Endothelial cell (in vitro differentiated cells): ENCODE measurements around the gene HUS1. TPM values are rescaled to one million over a fixed set of nuclear protein-coding genes. Genes with fewer than 3 reads are reported as not detected.
"Not testable (repeated sequence)": the region's sequence is repeated elsewhere in the genome, so short reads cannot be mapped to it uniquely, and the experiment has no call there.

Experiments used
- DNase-seq: peaks from one replicate; pipeline ENCODE4 v3.0.0; 2021; ENCODE audit warnings: low spot score
- H3K27ac Mint-ChIP-seq: one replicate; pipeline ENCODE4 v1.8.0; 2021; ENCODE audit warnings: mixed read lengths, inconsistent platforms; ENCODE audit not compliant: unreplicated experiment
- H3K27me3 Mint-ChIP-seq: one replicate; pipeline ENCODE4 v1.8.0; 2021; ENCODE audit warnings: mild to moderate bottlenecking, moderate library complexity, mixed read lengths, inconsistent platforms; ENCODE audit not compliant: unreplicated experiment
- H3K36me3 Mint-ChIP-seq: one replicate; pipeline ENCODE4 v1.8.0; 2021; ENCODE audit warnings: mild to moderate bottlenecking, low read depth, mixed read lengths, inconsistent platforms; ENCODE audit not compliant: unreplicated experiment
- H3K4me1 Mint-ChIP-seq: one replicate; pipeline ENCODE4 v1.8.0; 2021; ENCODE audit warnings: mild to moderate bottlenecking, mixed read lengths, inconsistent platforms; ENCODE audit not compliant: unreplicated experiment
- H3K4me3 Mint-ChIP-seq: one replicate; pipeline ENCODE4 v1.8.0; 2021; ENCODE audit warnings: mild to moderate bottlenecking, mixed read lengths, inconsistent platforms; ENCODE audit not compliant: unreplicated experiment
- H3K9me3 Mint-ChIP-seq: one replicate; pipeline ENCODE4 v1.8.0; 2021; ENCODE audit warnings: mixed read lengths, inconsistent platforms; ENCODE audit not compliant: unreplicated experiment
- total RNA-seq: library from RNA; stranded (reverse); fragmentation: NEBNext Ultra II Directional; extraction: Animal tissue kit (Norgen Biotek cat#: 25700); gene quantifications from one replicate; pipeline ENCODE4 v1.2.1, GENCODE V29; 2021; ENCODE audit not compliant: unreplicated experiment
- TF ChIP-seq, protein P1 (sequence below): fragments of 200-600 bp; sonication (generic); IDR thresholded peaks from one replicate; pipeline ENCODE4 v1.5.0; 2021; ENCODE audit warnings: antibody characterized with exemption; ENCODE audit not compliant: unreplicated experiment

HUS1 gene
- total RNA-seq, 1 donor from 2014 or later = 27.4 TPM

DNA sequence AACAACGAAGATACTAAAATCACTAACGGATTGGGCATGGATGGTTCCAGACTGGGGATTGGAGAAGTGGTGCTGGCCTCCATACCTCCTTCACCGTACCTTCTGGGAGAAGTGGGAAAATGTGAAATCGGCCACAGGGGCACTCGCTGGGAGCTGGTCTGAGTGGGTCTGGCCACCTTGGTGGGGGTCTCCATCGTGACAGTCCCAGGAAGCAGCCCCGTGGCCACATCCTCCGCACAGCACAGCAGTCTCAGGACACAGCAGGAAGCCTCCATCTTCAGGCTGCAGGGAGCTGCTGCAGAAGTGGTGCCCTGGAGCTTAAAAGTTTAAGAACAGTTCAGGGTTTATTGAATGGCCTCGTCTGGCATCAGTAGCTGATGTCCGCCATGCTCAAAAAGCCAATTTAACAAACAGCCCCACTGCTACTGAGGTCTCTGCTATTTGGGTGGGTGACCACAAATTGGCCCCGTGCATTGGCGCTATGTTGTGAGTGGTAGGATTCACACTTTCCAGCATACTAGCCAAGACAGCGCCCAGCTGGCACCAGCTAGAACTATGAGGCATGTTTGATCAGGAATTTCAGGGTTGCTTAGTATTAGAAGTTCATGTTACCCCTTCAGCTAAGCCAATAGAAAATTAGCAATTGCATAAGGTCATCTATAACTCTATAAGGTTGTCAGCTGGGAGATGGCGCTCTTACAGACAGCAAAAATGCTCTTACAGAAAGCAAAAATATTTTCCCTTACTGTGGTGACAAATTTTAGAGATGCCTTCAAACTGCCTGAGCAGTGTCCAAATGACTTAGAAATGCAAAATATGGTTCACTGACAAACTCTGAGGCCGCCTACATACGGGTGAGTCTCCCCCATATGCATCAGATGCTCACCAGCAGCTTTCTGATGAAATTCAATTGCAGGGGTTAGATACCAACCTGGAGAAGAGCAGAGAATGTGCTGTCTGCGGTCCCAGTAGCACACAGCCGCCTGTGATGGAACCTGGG, 48.1 kb downstream of the HUS1 start:
- peaks cover 3% of the 10 kb centered on the region for H3K27me3 Mint-ChIP-seq
- H3K4me1 Mint-ChIP-seq = no peaks in the 10 kb centered on the region
- no peak overlapping the region for H3K27ac Mint-ChIP-seq
- no peak overlapping the region for H3K4me3 Mint-ChIP-seq
- peaks cover 9% of the 10 kb centered on the region for H3K36me3 Mint-ChIP-seq
- TF ChIP-seq, protein P1, sequence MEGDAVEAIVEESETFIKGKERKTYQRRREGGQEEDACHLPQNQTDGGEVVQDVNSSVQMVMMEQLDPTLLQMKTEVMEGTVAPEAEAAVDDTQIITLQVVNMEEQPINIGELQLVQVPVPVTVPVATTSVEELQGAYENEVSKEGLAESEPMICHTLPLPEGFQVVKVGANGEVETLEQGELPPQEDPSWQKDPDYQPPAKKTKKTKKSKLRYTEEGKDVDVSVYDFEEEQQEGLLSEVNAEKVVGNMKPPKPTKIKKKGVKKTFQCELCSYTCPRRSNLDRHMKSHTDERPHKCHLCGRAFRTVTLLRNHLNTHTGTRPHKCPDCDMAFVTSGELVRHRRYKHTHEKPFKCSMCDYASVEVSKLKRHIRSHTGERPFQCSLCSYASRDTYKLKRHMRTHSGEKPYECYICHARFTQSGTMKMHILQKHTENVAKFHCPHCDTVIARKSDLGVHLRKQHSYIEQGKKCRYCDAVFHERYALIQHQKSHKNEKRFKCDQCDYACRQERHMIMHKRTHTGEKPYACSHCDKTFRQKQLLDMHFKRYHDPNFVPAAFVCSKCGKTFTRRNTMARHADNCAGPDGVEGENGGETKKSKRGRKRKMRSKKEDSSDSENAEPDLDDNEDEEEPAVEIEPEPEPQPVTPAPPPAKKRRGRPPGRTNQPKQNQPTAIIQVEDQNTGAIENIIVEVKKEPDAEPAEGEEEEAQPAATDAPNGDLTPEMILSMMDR = no peak
- DNase-seq = no peak
- no peaks in the 10 kb centered on the region for H3K9me3 Mint-ChIP-seq

GRCh38 chr7:47924266-47924665, 55.1 kb downstream of the HUS1 start:
- Mint-ChIP-seq H3K9me3 (no peaks in the 10 kb centered on the region), H3K27ac (no peak overlapping the region), H3K4me3 (no peak overlapping the region), H3K4me1 (no peaks in the 10 kb centered on the region), H3K27me3 (no peaks in the 10 kb centered on the region), H3K36me3 (peaks cover 7% of the 10 kb centered on the region)
- DNase-seq = no peak
- TF ChIP-seq, protein P1 = no peak

DNA sequence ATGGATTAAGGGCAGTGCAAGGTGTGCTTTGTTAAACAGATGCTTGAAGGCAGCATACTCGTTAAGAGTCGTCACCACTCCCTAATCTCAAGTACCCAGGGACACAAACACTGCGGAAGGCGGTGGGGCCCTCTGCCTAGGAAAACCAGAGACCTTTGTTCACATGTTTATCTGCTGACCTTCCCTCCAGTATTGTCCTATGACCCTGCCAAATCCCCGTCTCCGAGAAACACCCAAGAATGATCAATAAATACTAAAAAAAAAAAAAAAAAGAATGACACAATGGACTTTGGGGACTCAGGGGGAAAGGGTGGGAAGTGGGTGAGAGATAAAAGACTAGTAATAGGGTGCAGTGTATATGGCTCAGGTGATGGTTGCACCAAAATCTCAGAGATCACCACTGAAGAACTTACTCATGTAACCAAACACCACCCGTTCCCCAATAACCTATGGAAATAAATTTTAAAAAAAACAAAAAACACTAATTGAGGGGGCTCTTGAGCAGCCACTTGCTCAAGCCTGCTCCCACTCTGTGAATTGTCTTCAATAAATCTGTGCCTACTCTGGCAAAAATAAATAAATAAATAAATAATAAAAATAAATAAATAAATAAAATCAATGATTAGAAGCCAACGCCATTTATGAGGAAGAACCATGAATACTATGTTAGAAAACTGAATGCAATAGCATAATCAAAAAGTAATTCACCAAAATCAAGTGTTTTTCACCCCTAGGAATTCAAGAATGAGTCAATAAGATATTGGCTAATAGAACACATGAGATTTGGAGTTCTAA, 56.1 kb downstream of the HUS1 start:
- not testable (repeated sequence) for H3K4me3 Mint-ChIP-seq, H3K27me3 Mint-ChIP-seq, H3K4me1 Mint-ChIP-seq, DNase-seq, H3K27ac Mint-ChIP-seq, H3K36me3 Mint-ChIP-seq, H3K9me3 Mint-ChIP-seq

DNA sequence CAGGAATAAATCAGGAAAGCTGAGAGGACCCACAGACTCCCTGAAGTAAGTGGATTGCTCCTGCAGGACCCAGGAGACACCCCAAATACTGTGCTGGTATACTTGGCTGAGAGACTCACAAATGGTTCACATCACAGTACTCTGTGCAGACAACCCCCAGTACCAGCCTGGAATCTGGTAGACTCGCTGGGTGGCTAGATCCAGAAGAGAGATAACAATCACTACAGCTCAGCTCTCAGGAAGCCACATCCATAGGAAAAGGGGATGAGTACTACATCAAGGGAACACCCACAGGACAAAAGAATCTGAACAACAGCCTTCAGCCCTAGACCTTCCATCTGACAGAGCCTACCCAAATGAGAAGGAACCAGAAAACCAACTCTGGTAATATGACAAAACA, 62.9 kb downstream of the HUS1 start:
- not testable (repeated sequence) for H3K27me3 Mint-ChIP-seq, H3K27ac Mint-ChIP-seq, H3K36me3 Mint-ChIP-seq, DNase-seq, H3K9me3 Mint-ChIP-seq, H3K4me3 Mint-ChIP-seq
- H3K4me1 Mint-ChIP-seq = peaks cover 11% of the 10 kb centered on the region

- Mint-ChIP-seq H3K36me3 (peaks cover 4% of the 10 kb centered on the region), H3K4me1 (peaks cover 11% of the 10 kb centered on the region), H3K27me3 (no peaks in the 10 kb centered on the region), H3K27ac (no peak overlapping the region), H3K9me3 (no peaks in the 10 kb centered on the region), H3K4me3 (no peak overlapping the region)
- TF ChIP-seq, protein P1 = no peak
- DNase-seq = no peak
These were observed 63.8 kb downstream of the HUS1 start for GRCh38 chr7:47915616-47915976.
